HG03469 (cell line): ENCODE results near the gene MSX2.

ENCODE experiments used
- ATAC-seq: cut with Tn5 transposase; IDR thresholded peaks from one replicate; pipeline ENCODE4 v1.9.1; 2021; ENCODE audit warnings: mild to moderate bottlenecking, moderate library complexity, moderate number of reproducible peaks; ENCODE audit not compliant: unreplicated experiment

Gene MSX2

GRCh38 chr5:174717826-174718455 lies 6.4 kb upstream of the MSX2 start:
- ATAC-seq = no peak

GRCh38 chr5:174718880-174719610 lies 5.3 kb upstream of the MSX2 start:
- ATAC-seq = no peak

- ATAC-seq = no peak
Measured at GRCh38 chr5:174719793-174720611, 4.4 kb upstream of the MSX2 start.

GRCh38 chr5:174720612-174721529 lies 3.5 kb upstream of the MSX2 start:
- no peak for ATAC-seq

- ATAC-seq = no peak
Measured at GRCh38 chr5:174721530-174722432, 2.6 kb upstream of the MSX2 start.

- ATAC-seq = no peak
Measured at GRCh38 chr5:174722500-174722899, 1.9 kb upstream of the MSX2 start.

GRCh38 chr5:174723315-174723978 lies 935 bp upstream of the MSX2 start:
- no peak for ATAC-seq

GRCh38 chr5:174723979-174724483 lies 351 bp upstream of the MSX2 start:
- ATAC-seq = no peak

- ATAC-seq = no peak
Measured at GRCh38 chr5:174725261-174725990, 1.0 kb downstream of the MSX2 start.

GRCh38 chr5:174725991-174726601 lies 1.7 kb downstream of the MSX2 start:
- ATAC-seq = no peak

- ATAC-seq = no peak
Measured at GRCh38 chr5:174726916-174727793, 2.8 kb downstream of the MSX2 start.

GRCh38 chr5:174727794-174728680 lies 3.7 kb downstream of the MSX2 start:
- no peak for ATAC-seq

GRCh38 chr5:174729075-174729680 lies 4.8 kb downstream of the MSX2 start:
- ATAC-seq = no peak

- ATAC-seq = no peak
Measured at GRCh38 chr5:174731214-174732035, 7.0 kb downstream of the MSX2 start.
